ENCODE results near the gene ZNF764.
A peak's percentile ranks its signal among the peaks of the same experiment; 100 is the strongest.

The ZNF764 gene

DNA sequence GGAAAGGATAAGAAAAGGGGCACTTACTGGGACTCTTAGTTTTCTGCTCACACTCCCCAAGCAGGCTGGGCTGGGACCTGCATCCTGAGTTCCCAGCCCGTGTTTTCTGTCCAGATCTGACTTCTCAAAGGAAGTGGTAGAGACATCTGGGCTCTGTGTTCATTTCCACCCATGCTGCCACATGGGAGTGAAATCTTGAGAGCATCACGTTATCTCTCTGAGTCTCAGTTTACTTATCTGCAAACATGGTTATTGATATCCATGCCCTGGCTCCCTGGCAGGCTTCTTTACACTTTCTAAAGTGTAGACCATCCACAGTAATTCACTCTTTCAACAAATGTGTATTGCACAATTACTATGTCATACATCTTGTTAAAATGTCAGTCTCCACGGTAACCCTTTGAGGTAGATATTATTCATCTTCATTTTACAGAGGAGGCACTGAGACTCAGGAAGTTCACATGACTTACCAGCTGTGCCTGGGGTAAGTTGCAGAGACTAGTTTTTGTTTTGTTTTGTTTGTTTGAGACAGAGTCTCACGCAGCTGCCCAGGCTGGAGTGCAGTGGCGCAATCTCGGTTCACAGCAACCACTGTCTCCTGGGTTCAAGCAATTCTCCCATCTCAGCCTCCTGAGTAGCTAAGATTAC lies 9.9 kb upstream of the ZNF764 start:
- H3K4me1 ChIP-seq (ENCODE audit: control insufficient read depth, insufficient read depth, low read length) = peaks cover 5% of the 10 kb centered on the region
- H3K9ac ChIP-seq (ENCODE audit: low read length) = no peak overlapping the region
- H3K27ac ChIP-seq (ENCODE audit: low read depth, low read length) = no peak overlapping the region
- H3K4me3 ChIP-seq (ENCODE audit: low read length) = no peak overlapping the region
- H3K36me3 ChIP-seq (ENCODE audit: control insufficient read depth, insufficient read depth, low read length) = no peaks in the 10 kb centered on the region
- H3K27me3 ChIP-seq (ENCODE audit: control insufficient read depth, insufficient read depth, low read length) = no peaks in the 10 kb centered on the region

GRCh38 chr16:30567160-30567990 lies 9.2 kb upstream of the ZNF764 start:
- Histone ChIP-seq H3K4me3 (ENCODE audit: low read length) (no peak overlapping the region), H3K27me3 (ENCODE audit: control insufficient read depth, insufficient read depth, low read length) (no peaks in the 10 kb centered on the region), H3K36me3 (ENCODE audit: control insufficient read depth, insufficient read depth, low read length) (no peaks in the 10 kb centered on the region), H3K27ac (ENCODE audit: low read depth, low read length) (no peak overlapping the region), H3K4me1 (ENCODE audit: control insufficient read depth, insufficient read depth, low read length) (peaks cover 4% of the 10 kb centered on the region), H3K9ac (ENCODE audit: low read length) (no peak overlapping the region)

GRCh38 chr16:30566531-30566930 lies 8.4 kb upstream of the ZNF764 start:
- no peaks in the 10 kb centered on the region for H3K27me3 ChIP-seq (ENCODE audit: control insufficient read depth, insufficient read depth, low read length)
- H3K4me1 ChIP-seq (ENCODE audit: control insufficient read depth, insufficient read depth, low read length) = no peaks in the 10 kb centered on the region
- no peak overlapping the region for H3K9ac ChIP-seq (ENCODE audit: low read length)
- no peaks in the 10 kb centered on the region for H3K36me3 ChIP-seq (ENCODE audit: control insufficient read depth, insufficient read depth, low read length)
- H3K27ac ChIP-seq (ENCODE audit: low read depth, low read length) = no peak overlapping the region
- no peak overlapping the region for H3K4me3 ChIP-seq (ENCODE audit: low read length)

GRCh38 chr16:30565984-30566383 lies 7.8 kb upstream of the ZNF764 start:
- Histone ChIP-seq H3K27ac (ENCODE audit: low read depth, low read length) (no peak overlapping the region), H3K9ac (ENCODE audit: low read length) (no peak overlapping the region), H3K36me3 (ENCODE audit: control insufficient read depth, insufficient read depth, low read length) (no peaks in the 10 kb centered on the region), H3K4me3 (ENCODE audit: low read length) (no peak overlapping the region), H3K27me3 (ENCODE audit: control insufficient read depth, insufficient read depth, low read length) (no peaks in the 10 kb centered on the region), H3K4me1 (ENCODE audit: control insufficient read depth, insufficient read depth, low read length) (no peaks in the 10 kb centered on the region)

DNA sequence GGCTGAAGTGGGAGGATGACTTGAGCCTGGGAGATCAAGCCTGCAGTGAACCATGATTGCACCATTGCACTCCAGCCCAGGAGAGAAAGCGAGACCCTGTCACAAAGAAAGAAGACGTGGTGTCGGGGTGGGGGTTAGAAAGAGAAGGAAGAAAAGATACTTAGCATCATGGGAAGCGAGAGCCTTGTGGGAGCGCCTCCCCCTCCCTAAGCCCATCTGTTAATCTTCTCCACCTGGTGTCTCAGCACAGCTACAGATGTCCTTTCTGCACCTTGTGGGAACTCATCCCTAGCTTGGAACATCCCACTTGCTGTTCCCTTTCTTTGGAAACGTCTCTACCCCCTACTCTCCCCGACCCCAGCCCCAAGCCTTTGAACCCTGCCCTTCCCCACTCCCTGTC lies 7.4 kb upstream of the ZNF764 start:
- H3K9ac ChIP-seq (ENCODE audit: low read length) = no peak overlapping the region
- no peaks in the 10 kb centered on the region for H3K27me3 ChIP-seq (ENCODE audit: control insufficient read depth, insufficient read depth, low read length)
- no peak overlapping the region for H3K4me3 ChIP-seq (ENCODE audit: low read length)
- no peaks in the 10 kb centered on the region for H3K36me3 ChIP-seq (ENCODE audit: control insufficient read depth, insufficient read depth, low read length)
- H3K27ac ChIP-seq (ENCODE audit: low read depth, low read length) = no peak overlapping the region
- no peaks in the 10 kb centered on the region for H3K4me1 ChIP-seq (ENCODE audit: control insufficient read depth, insufficient read depth, low read length)

DNA sequence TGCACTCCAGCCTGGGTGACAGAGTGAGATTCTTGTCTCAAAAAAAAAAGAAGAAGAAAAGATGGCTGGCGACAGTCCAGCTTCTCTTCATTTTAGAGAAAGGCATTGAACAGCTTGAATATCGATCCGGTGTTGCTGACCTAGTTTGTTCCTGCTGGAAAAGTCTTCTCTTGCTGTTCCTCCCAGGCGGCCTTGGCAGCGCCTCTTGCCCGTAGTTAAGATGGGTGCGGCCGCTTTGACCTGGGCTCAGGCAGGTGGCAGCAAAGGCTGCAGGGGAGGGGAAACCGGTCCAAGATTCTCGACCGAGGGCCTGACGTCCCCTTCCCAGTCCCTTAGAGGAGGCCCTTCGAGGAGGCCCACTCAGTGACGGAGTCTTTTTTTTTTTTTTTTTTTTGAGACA lies 3.8 kb upstream of the ZNF764 start:
- no peak overlapping the region for H3K4me3 ChIP-seq (ENCODE audit: low read length)
- no peaks in the 10 kb centered on the region for H3K36me3 ChIP-seq (ENCODE audit: control insufficient read depth, insufficient read depth, low read length)
- no peak overlapping the region for H3K27ac ChIP-seq (ENCODE audit: low read depth, low read length)
- H3K9ac ChIP-seq (ENCODE audit: low read length) = no peak overlapping the region
- peaks cover 5% of the 10 kb centered on the region for H3K4me1 ChIP-seq (ENCODE audit: control insufficient read depth, insufficient read depth, low read length)
- H3K27me3 ChIP-seq (ENCODE audit: control insufficient read depth, insufficient read depth, low read length) = no peaks in the 10 kb centered on the region

DNA sequence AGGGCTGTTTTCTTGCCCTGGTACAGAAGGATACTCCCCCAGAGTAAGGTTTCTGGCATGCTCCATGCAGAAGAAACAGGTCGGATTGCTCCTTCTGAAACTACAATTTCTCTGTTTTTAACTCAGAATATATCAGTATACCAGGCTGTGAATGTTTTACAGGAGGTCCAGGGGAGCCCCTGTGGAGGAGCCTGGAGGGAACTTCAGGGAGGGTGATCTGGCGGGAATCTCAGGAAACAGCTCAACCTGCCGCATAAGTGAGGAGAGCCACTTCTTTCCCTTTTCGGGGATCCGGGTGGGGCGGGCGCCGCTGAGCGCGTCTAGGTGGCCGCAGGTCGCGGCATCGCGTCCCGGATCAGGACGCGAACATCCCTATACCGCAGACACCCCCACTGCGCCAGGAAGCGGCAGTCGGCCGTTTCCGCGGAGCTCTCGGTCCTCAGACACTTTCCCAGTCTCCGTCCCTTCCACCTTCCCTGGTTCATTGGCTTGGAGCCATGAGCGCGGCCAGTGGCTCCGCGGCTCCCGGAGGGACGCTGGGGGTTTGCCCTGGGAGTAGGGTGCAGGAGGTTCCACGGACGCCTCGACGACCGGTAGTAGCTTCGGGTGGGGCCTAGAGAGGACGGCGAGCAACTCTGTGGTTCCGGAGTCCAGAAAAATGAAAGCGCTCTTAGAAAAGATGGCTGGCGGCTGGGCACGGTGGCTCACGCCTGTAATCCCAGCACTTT lies 3.1 kb upstream of the ZNF764 start:
- Histone ChIP-seq H3K27ac (ENCODE audit: low read depth, low read length) (peak overlapping the region; percentile 24), H3K36me3 (ENCODE audit: control insufficient read depth, insufficient read depth, low read length) (no peaks in the 10 kb centered on the region), H3K4me1 (ENCODE audit: control insufficient read depth, insufficient read depth, low read length) (peaks cover 5% of the 10 kb centered on the region), H3K4me3 (ENCODE audit: low read length) (peak overlapping the region; percentile 73), H3K9ac (ENCODE audit: low read length) (peak overlapping the region; percentile 78), H3K27me3 (ENCODE audit: control insufficient read depth, insufficient read depth, low read length) (no peaks in the 10 kb centered on the region)

DNA sequence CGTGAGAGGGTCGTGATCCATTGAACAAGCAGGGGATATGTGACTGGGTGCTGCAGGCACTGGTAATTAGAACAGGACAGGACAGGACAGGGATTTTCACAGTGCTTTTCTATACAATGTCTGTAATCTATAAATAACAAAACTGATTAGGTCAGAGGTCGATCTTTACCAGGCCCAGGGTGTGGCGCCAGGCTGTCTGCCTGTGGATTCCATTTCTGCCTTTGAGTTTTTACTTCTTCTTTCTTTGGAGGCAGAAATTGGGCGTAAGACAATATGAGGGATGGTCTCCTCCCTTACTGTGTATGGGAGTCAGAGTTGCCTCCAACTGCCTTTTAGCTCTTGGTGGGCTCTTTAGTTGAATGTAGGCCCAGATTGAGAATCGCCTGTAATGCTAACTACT lies 1.5 kb upstream of the ZNF764 start:
- Histone ChIP-seq H3K27me3 (ENCODE audit: control insufficient read depth, insufficient read depth, low read length) (no peaks in the 10 kb centered on the region), H3K4me3 (ENCODE audit: low read length) (no peak overlapping the region), H3K4me1 (ENCODE audit: control insufficient read depth, insufficient read depth, low read length) (peaks cover 5% of the 10 kb centered on the region), H3K36me3 (ENCODE audit: control insufficient read depth, insufficient read depth, low read length) (peaks cover 2% of the 10 kb centered on the region), H3K27ac (ENCODE audit: low read depth, low read length) (no peak overlapping the region), H3K9ac (ENCODE audit: low read length) (no peak overlapping the region)

GRCh38 chr16:30558789-30559377 lies 709 bp upstream of the ZNF764 start:
- H3K27me3 ChIP-seq (ENCODE audit: control insufficient read depth, insufficient read depth, low read length) = no peaks in the 10 kb centered on the region
- H3K4me1 ChIP-seq (ENCODE audit: control insufficient read depth, insufficient read depth, low read length) = peaks cover 5% of the 10 kb centered on the region
- H3K9ac ChIP-seq (ENCODE audit: low read length) = peak overlapping the region; percentile 49
- H3K36me3 ChIP-seq (ENCODE audit: control insufficient read depth, insufficient read depth, low read length) = peaks cover 4% of the 10 kb centered on the region
- H3K4me3 ChIP-seq (ENCODE audit: low read length) = peak overlapping the region; percentile 52
- H3K27ac ChIP-seq (ENCODE audit: low read depth, low read length) = peak overlapping the region; percentile 85

DNA sequence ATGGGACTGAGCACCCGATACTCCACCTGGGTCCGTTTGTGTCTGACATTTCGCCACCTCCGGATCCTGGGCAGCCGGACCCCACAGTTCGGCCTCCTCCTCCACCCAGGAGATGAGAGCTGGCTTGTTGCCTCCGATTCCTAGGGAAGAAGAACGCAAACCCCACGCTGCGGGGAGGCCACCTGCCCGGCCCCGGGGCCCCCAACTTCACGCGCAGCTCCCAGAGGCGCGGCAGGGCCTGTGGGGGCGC lies 542 bp downstream of the ZNF764 start:
- Histone ChIP-seq H3K27ac (ENCODE audit: low read depth, low read length) (peak overlapping the region; percentile 85), H3K27me3 (ENCODE audit: control insufficient read depth, insufficient read depth, low read length) (no peaks in the 10 kb centered on the region), H3K36me3 (ENCODE audit: control insufficient read depth, insufficient read depth, low read length) (peaks cover 4% of the 10 kb centered on the region), H3K4me3 (ENCODE audit: low read length) (peak overlapping the region; percentile 60), H3K9ac (ENCODE audit: low read length) (peak overlapping the region; percentile 88), H3K4me1 (ENCODE audit: control insufficient read depth, insufficient read depth, low read length) (peaks cover 5% of the 10 kb centered on the region)

DNA sequence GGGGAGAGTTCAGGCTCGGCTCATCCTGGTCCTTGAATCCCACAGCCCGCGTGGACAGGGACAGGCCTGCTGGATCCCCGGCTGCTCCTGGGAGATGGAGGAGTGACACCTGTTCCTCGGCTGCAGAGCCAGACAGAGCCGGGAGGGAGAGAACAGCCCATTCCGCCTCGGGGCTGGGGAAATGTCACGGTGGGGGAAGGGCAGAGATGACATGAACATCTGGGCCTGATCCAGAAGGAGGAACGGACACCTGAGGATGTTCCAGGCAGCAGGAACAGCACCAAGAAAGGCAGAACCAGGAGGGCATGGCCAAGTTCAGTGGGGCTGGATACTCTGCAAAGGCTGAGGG lies 2.1 kb downstream of the ZNF764 start:
- H3K27me3 ChIP-seq (ENCODE audit: control insufficient read depth, insufficient read depth, low read length) = no peaks in the 10 kb centered on the region
- no peak overlapping the region for H3K27ac ChIP-seq (ENCODE audit: low read depth, low read length)
- peaks cover 5% of the 10 kb centered on the region for H3K4me1 ChIP-seq (ENCODE audit: control insufficient read depth, insufficient read depth, low read length)
- peaks cover 4% of the 10 kb centered on the region for H3K36me3 ChIP-seq (ENCODE audit: control insufficient read depth, insufficient read depth, low read length)
- peak overlapping the region; percentile 21 for H3K4me3 ChIP-seq (ENCODE audit: low read length)
- no peak overlapping the region for H3K9ac ChIP-seq (ENCODE audit: low read length)

DNA sequence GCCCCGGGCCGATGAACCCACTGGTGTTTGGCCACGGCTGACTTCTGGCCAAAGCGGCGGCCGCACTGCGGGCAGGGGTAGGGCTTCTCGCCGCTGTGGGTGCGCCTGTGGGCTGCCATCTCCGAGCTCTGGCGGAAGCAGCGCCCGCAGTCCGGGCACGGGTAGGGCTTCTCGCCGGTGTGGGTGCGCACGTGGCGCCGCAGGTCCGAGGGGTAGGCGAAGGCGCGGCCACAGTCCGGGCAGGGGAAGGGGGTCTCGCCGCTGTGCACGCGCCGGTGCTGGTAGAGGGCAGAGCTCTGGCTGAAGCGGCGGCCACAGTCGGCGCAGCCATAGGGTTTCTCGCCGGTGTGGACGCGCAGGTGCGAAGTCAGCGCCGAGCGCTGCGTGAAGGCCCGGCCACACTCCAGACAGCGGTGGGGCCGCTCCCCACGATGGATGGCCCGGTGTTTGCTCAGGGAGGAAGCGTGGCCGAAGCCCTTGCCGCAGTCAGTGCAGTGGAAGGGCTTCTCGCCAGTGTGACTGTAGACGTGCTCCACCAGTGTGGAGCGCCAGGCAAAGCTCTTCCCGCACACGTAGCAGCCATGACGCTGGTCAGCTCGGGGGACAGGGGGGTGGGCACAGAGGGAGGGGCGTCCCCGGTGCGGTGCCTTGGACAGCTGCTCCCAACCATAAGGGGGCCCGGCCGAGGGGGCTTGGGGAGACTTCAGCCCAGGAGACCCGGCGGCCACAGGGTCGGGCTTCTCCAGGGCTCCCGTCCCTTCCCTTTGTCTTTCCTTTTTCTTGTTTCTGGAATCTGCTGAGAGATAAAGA lies 2.7 kb downstream of the ZNF764 start:
- peaks cover 5% of the 10 kb centered on the region for H3K4me1 ChIP-seq (ENCODE audit: control insufficient read depth, insufficient read depth, low read length)
- no peak overlapping the region for H3K9ac ChIP-seq (ENCODE audit: low read length)
- no peak overlapping the region for H3K4me3 ChIP-seq (ENCODE audit: low read length)
- H3K36me3 ChIP-seq (ENCODE audit: control insufficient read depth, insufficient read depth, low read length) = peaks cover 4% of the 10 kb centered on the region
- H3K27me3 ChIP-seq (ENCODE audit: control insufficient read depth, insufficient read depth, low read length) = no peaks in the 10 kb centered on the region
- no peak overlapping the region for H3K27ac ChIP-seq (ENCODE audit: low read depth, low read length)

Measured in rectal smooth muscle tissue (tissue), 1 donor.